HEK293 (cell line): ENCODE results near the gene CORT.

Experiments
- CTCF ChIA-PET: fragments of 350-600 bp; formaldehyde crosslinking; extraction: SDS; loops from one replicate; lab custom pipeline; 2021; ENCODE audit warnings: antibody characterized with exemption; lab: Yijun Ruan, JAX
- POLR2A ChIA-PET: fragments of 300-600 bp; formaldehyde crosslinking; extraction: SDS; loops from one replicate; lab custom pipeline; 2020; ENCODE audit warnings: antibody characterized with exemption, inconsistent platforms; lab: Yijun Ruan, JAX
- H3K27ac ChIP-seq: fragments of 200-500 bp; sonication (Bioruptor generic); 2 replicates; pipeline ENCODE4 v1.5.1; 2014; ENCODE audit warnings: low read depth, low read length, control low read depth, inconsistent platforms; ENCODE audit errors: extremely low read depth
- H3K36me3 ChIP-seq, 2 experiments: fragments of 200-500 bp in 1 of 2; sonication (Bioruptor generic) in 1 of 2; 1 replicate in 1 of 2; 2 replicates in 1 of 2; pipeline ENCODE4 v1.5.1; 2014 to 2017; ENCODE audit warnings: inconsistent platforms in 2 of 2, low read length in 2 of 2; ENCODE audit not compliant: control insufficient read depth in 2 of 2, insufficient read depth in 1 of 2
- H3K4me1 ChIP-seq: fragments of 200-500 bp; sonication (Bioruptor generic); 2 replicates; pipeline ENCODE4 v1.5.1; 2014; ENCODE audit warnings: mild to moderate bottlenecking, low read length, inconsistent platforms; ENCODE audit not compliant: control insufficient read depth, insufficient read depth
- H3K4me3 ChIP-seq: 2 replicates; pipeline ENCODE4 v1.5.1; 2011; ENCODE audit warnings: low read depth, mild to moderate bottlenecking, control low read depth, low read length, moderate library complexity
- H3K9me3 ChIP-seq: fragments of 200-500 bp; sonication (Bioruptor generic); 2 replicates; pipeline ENCODE4 v1.5.1; 2014; ENCODE audit warnings: low read depth, low read length, inconsistent platforms; ENCODE audit not compliant: control insufficient read depth, insufficient read depth
- EGR2 ChIP-seq: fragments of 450-650 bp; formaldehyde crosslinking; IDR thresholded peaks from 2 replicates; pipeline ENCODE4 v1.5.1; 2016; ENCODE audit warnings: low read depth, missing biosample characterization, missing genetic modification characterization
- FEZF1 ChIP-seq: fragments of 450-650 bp; formaldehyde crosslinking; IDR thresholded peaks from 2 replicates; pipeline ENCODE4 v1.5.1; 2016; ENCODE audit warnings: missing biosample characterization, missing genetic modification characterization
- GLIS1 ChIP-seq: fragments of 450-650 bp; formaldehyde crosslinking; IDR thresholded peaks from 2 replicates; pipeline ENCODE4 v1.5.1; 2016; ENCODE audit warnings: missing biosample characterization, missing genetic modification characterization
- IKZF3 ChIP-seq: fragments of 450-650 bp; IDR thresholded peaks from 2 replicates; pipeline ENCODE4 v1.5.0; 2018; ENCODE audit warnings: missing biosample characterization, mild to moderate bottlenecking, missing genetic modification characterization, moderate library complexity
- KLF10 ChIP-seq: fragments of 450-650 bp; IDR thresholded peaks from 2 replicates; pipeline ENCODE4 v1.5.1; 2018; ENCODE audit warnings: missing biosample characterization, mild to moderate bottlenecking, missing genetic modification characterization
- OVOL3 ChIP-seq: fragments of 450-650 bp; formaldehyde crosslinking; IDR thresholded peaks from 2 replicates; pipeline ENCODE4 v1.5.1; 2016; ENCODE audit warnings: missing biosample characterization, missing genetic modification characterization
- ZNF132 ChIP-seq: fragments of 450-650 bp; formaldehyde crosslinking; IDR thresholded peaks from 2 replicates; pipeline ENCODE4 v1.5.1; 2017; ENCODE audit warnings: missing biosample characterization, missing genetic modification characterization, borderline replicate concordance
- ZNF211 ChIP-seq: fragments of 450-650 bp; formaldehyde crosslinking; IDR thresholded peaks from 2 replicates; pipeline ENCODE4 v1.5.1; 2016; ENCODE audit warnings: low read depth, missing biosample characterization, missing genetic modification characterization
- ZNF354C ChIP-seq: fragments of 450-650 bp; formaldehyde crosslinking; IDR thresholded peaks from 2 replicates; pipeline ENCODE4 v1.5.1; 2016; ENCODE audit warnings: missing biosample characterization, missing genetic modification characterization, low read depth, borderline replicate concordance
- ZNF394 ChIP-seq: fragments of 450-650 bp; formaldehyde crosslinking; IDR thresholded peaks from 2 replicates; pipeline ENCODE4 v1.5.1; 2016; ENCODE audit warnings: missing biosample characterization, missing genetic modification characterization, mild to moderate bottlenecking, moderate library complexity, borderline replicate concordance
- ZNF560 ChIP-seq: fragments of 450-650 bp; formaldehyde crosslinking; IDR thresholded peaks from 2 replicates; pipeline ENCODE4 v1.5.1; 2017; ENCODE audit warnings: missing biosample characterization, missing genetic modification characterization, borderline replicate concordance
- ZNF600 ChIP-seq: fragments of 450-650 bp; formaldehyde crosslinking; IDR thresholded peaks from 2 replicates; pipeline ENCODE4 v1.5.1; 2016; ENCODE audit warnings: missing biosample characterization, missing genetic modification characterization
- ZNF629 ChIP-seq: fragments of 450-650 bp; formaldehyde crosslinking; IDR thresholded peaks from 2 replicates; pipeline ENCODE4 v1.5.1; 2017; ENCODE audit warnings: missing biosample characterization, missing genetic modification characterization
- ZNF76 ChIP-seq: fragments of 450-650 bp; formaldehyde crosslinking; IDR thresholded peaks from 2 replicates; pipeline ENCODE4; 2016; ENCODE audit warnings: low read depth, missing biosample characterization, missing genetic modification characterization, borderline replicate concordance
- ZXDB ChIP-seq: fragments of 450-650 bp; formaldehyde crosslinking; IDR thresholded peaks from 2 replicates; pipeline ENCODE4 v1.5.1; 2016; ENCODE audit warnings: missing biosample characterization, missing genetic modification characterization
- TF ChIP-seq, protein P1 (sequence below): fragments of 450-650 bp; formaldehyde crosslinking; IDR thresholded peaks from 2 replicates; pipeline ENCODE4 v1.5.1; 2016; ENCODE audit warnings: missing biosample characterization, missing genetic modification characterization, borderline replicate concordance
- TF ChIP-seq, protein P2 (sequence below): fragments of 450-650 bp; formaldehyde crosslinking; IDR thresholded peaks from 2 replicates; pipeline ENCODE4 v1.5.1; 2017; ENCODE audit warnings: missing biosample characterization, missing genetic modification characterization
- TF ChIP-seq, protein P3 (sequence below): fragments of 450-650 bp; formaldehyde crosslinking; IDR thresholded peaks from 2 replicates; pipeline ENCODE4 v1.5.1; 2017; ENCODE audit warnings: missing biosample characterization, missing genetic modification characterization
- TF ChIP-seq, protein P4 (sequence below): fragments of 450-650 bp; formaldehyde crosslinking; IDR thresholded peaks from 2 replicates; pipeline ENCODE4 v1.5.1; 2016; ENCODE audit warnings: missing biosample characterization, missing genetic modification characterization

The CORT gene

DNA sequence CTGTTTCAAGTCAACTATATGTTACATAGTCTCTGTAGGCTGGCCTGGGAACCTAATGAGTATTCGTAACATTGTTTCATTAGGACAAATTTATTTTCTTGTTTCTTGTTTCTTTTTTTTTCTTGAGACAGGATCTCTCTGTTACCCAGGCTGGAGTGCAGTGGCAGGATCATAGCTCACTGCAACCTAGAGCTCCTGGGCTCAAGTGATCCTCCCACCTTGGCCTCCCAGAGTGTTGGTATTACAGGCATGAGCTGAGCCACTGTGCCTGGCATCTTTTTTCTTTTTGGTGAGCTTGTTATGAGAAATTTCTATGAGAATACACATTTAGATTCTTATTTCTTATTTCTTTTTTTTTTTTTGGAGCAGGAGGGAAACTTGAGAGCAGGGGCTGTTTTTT lies 12.8 kb upstream of the CORT start:
- H3K4me3 ChIP-seq: no peak overlapping the region
- H3K9me3 ChIP-seq: no peaks in the 10 kb centered on the region
- H3K4me1 ChIP-seq: no peaks in the 10 kb centered on the region
- peaks cover 4 to 40% of the 10 kb centered on the region in 2 experiments; a peak in 2 of 3 replicates for H3K36me3 ChIP-seq
- CTCF ChIA-PET: interaction anchor here (0.6 to 9.3 kb wide), 7 partner anchors 8 to 524 kb away, joined by 3 to 148 read pairs (median 4); no protein-coding TSS in a partner anchor
- H3K27ac ChIP-seq: no peak overlapping the region
- TF ChIP-seq IKZF3 (tag by site-specific recombination): no peak
- TF ChIP-seq EGR2 (tag by site-specific recombination): no peak
- no peak for TF ChIP-seq OVOL3 (tag by site-specific recombination)
- TF ChIP-seq ZNF76: no peak
- no peak for TF ChIP-seq ZNF560 (tag by site-specific recombination)
- TF ChIP-seq ZNF394: no peak
- TF ChIP-seq GLIS1 (tag by site-specific recombination): peak; percentile 74
- no peak for TF ChIP-seq KLF10 (tag by site-specific recombination)
- TF ChIP-seq ZNF132 (tag by site-specific recombination): no peak
- TF ChIP-seq ZNF211 (tag by site-specific recombination): no peak
- no peak for TF ChIP-seq ZNF600 (tag by site-specific recombination)
- no peak for TF ChIP-seq ZXDB (tag by site-specific recombination)
- TF ChIP-seq, protein P1, sequence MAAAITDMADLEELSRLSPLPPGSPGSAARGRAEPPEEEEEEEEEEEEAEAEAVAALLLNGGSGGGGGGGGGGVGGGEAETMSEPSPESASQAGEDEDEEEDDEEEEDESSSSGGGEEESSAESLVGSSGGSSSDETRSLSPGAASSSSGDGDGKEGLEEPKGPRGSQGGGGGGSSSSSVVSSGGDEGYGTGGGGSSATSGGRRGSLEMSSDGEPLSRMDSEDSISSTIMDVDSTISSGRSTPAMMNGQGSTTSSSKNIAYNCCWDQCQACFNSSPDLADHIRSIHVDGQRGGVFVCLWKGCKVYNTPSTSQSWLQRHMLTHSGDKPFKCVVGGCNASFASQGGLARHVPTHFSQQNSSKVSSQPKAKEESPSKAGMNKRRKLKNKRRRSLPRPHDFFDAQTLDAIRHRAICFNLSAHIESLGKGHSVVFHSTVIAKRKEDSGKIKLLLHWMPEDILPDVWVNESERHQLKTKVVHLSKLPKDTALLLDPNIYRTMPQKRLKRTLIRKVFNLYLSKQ (tag by site-specific recombination): no peak
- TF ChIP-seq, protein P2, sequence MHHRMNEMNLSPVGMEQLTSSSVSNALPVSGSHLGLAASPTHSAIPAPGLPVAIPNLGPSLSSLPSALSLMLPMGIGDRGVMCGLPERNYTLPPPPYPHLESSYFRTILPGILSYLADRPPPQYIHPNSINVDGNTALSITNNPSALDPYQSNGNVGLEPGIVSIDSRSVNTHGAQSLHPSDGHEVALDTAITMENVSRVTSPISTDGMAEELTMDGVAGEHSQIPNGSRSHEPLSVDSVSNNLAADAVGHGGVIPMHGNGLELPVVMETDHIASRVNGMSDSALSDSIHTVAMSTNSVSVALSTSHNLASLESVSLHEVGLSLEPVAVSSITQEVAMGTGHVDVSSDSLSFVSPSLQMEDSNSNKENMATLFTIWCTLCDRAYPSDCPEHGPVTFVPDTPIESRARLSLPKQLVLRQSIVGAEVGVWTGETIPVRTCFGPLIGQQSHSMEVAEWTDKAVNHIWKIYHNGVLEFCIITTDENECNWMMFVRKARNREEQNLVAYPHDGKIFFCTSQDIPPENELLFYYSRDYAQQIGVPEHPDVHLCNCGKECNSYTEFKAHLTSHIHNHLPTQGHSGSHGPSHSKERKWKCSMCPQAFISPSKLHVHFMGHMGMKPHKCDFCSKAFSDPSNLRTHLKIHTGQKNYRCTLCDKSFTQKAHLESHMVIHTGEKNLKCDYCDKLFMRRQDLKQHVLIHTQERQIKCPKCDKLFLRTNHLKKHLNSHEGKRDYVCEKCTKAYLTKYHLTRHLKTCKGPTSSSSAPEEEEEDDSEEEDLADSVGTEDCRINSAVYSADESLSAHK (tag by site-specific recombination): peak; percentile 69; the same call in 1 of the 2 replicates
- TF ChIP-seq, protein P3, sequence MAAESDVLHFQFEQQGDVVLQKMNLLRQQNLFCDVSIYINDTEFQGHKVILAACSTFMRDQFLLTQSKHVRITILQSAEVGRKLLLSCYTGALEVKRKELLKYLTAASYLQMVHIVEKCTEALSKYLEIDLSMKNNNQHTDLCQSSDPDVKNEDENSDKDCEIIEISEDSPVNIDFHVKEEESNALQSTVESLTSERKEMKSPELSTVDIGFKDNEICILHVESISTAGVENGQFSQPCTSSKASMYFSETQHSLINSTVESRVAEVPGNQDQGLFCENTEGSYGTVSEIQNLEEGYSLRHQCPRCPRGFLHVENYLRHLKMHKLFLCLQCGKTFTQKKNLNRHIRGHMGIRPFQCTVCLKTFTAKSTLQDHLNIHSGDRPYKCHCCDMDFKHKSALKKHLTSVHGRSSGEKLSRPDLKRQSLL (tag by site-specific recombination): 0 out of 2 replicates have a peak, but pooled peaks have one; percentile 29
- TF ChIP-seq, all 188 proteins: peak for 3
- POLR2A ChIA-PET: interaction anchor here (0.6 to 1.2 kb wide), 2 partner anchors 38 to 252 kb away, joined by 3 to 6 read pairs; partner anchors contain the start of gene PGD

DNA sequence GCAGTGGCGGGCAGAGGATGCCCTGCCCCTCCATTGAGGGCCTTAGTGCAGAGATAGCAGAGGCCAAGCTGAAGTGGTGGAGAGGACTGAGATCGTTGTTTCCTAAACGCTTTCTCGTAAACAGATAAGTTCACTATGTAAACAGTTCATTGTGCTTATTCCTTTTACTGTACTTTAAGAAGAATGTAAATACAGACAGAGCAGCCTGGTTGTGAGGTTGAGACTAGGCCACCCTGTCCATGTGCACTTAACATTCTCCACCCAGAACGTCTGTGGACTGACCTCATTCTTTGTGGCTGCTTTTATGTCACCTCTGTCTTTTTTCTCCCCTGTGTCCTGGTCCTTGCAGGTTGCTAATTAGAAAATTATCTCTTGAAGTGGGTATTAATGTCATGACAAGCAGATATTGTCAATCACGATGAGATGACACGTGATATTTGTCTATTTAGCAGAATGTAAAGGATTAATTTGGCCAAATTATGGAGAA lies 11.1 kb upstream of the CORT start:
- no peak overlapping the region for H3K4me3 ChIP-seq

More for the DNA sequence above, 11.1 kb upstream of the CORT start:
- Histone ChIP-seq H3K4me1 (no peaks in the 10 kb centered on the region), H3K36me3 (peaks cover 4 to 36% of the 10 kb centered on the region in 2 experiments; a peak in 2 of 3 replicates), H3K27ac (no peak overlapping the region)
- TF ChIP-seq FEZF1 (tag by site-specific recombination): peak; percentile 63
- peak; percentile 43; the same call in 1 of the 2 replicates for TF ChIP-seq ZNF629 (tag by site-specific recombination)
- TF ChIP-seq ZNF354C: no peak
- TF ChIP-seq, protein P4, sequence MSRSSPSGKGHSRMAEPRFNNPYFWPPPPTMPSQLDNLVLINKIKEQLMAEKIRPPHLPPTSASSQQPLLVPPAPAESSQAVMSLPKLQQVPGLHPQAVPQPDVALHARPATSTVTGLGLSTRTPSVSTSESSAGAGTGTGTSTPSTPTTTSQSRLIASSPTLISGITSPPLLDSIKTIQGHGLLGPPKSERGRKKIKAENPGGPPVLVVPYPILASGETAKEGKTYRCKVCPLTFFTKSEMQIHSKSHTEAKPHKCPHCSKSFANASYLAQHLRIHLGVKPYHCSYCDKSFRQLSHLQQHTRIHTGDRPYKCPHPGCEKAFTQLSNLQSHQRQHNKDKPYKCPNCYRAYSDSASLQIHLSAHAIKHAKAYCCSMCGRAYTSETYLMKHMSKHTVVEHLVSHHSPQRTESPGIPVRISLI: peak; percentile 78; the same call in 1 of the 2 replicates
- TF ChIP-seq, all 188 proteins: peak for 3
- ChIA-PET CTCF (interaction anchor here (0.6 kb wide), 1 partner anchor 69 kb away, joined by 4 read pairs; no protein-coding TSS in a partner anchor), POLR2A (no interaction called here)
- no peaks in the 10 kb centered on the region for H3K9me3 ChIP-seq
